GM12874 (cell line): ENCODE data around the gene GNAL.

Source experiments
- TF ChIP-seq, protein P1 (sequence below): IDR thresholded peaks from 2 replicates; pipeline ENCODE4 v1.5.1; 2011; ENCODE audit warnings: low read depth, mild to moderate bottlenecking, control low read depth, low read length, moderate library complexity; ENCODE audit not compliant: insufficient read depth

The GNAL gene

GRCh38 chr18:11791131-11791530 lies 102.1 kb downstream of the GNAL start:
- TF ChIP-seq, protein P1, sequence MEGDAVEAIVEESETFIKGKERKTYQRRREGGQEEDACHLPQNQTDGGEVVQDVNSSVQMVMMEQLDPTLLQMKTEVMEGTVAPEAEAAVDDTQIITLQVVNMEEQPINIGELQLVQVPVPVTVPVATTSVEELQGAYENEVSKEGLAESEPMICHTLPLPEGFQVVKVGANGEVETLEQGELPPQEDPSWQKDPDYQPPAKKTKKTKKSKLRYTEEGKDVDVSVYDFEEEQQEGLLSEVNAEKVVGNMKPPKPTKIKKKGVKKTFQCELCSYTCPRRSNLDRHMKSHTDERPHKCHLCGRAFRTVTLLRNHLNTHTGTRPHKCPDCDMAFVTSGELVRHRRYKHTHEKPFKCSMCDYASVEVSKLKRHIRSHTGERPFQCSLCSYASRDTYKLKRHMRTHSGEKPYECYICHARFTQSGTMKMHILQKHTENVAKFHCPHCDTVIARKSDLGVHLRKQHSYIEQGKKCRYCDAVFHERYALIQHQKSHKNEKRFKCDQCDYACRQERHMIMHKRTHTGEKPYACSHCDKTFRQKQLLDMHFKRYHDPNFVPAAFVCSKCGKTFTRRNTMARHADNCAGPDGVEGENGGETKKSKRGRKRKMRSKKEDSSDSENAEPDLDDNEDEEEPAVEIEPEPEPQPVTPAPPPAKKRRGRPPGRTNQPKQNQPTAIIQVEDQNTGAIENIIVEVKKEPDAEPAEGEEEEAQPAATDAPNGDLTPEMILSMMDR = no peak

DNA sequence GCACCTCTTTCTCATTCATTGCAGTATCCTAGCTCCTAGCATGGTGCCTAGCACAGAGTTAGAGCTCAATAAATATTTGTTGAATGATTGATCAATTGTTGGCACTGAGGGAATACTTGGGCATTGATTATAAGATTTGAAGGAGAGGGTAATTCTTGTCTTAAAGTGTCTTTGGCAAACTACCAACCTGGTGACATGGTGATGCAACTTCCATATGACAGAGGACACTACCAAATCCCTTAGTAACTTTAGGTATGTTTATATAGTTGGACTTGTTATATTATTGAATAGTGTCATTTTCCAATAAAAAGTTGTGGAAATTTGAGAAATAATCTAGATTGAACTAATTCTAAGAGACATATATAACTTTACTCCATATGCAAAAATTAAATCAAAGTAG lies 103.6 kb downstream of the GNAL start:
- TF ChIP-seq, protein P1 = no peak

GRCh38 chr18:11794195-11794594 lies 105.1 kb downstream of the GNAL start:
- TF ChIP-seq, protein P1 = no peak

DNA sequence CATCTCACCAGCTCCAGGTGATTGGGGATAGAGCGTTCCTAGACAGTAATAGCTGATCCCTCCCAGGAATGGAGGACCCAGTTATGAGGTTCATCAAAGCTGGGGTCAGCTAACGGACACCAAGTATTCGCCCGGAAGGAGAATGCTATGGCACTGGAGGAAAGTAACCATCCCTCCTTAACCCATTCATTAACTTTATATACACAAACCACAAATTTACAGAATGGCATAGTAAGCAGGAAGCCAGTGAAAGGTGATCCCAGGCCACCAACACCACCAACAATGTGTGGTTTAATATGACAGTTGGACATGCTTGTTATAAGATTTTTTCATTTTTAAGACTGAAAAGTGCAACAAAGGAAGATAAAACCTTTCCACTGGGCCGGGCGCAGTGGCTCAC lies 106.9 kb downstream of the GNAL start:
- TF ChIP-seq, protein P1 = no peak

GRCh38 chr18:11798271-11798670 lies 109.2 kb downstream of the GNAL start:
- TF ChIP-seq, protein P1 = no peak

- TF ChIP-seq, protein P1 = no peak
Measured at GRCh38 chr18:11799066-11799465, 110.0 kb downstream of the GNAL start.

DNA sequence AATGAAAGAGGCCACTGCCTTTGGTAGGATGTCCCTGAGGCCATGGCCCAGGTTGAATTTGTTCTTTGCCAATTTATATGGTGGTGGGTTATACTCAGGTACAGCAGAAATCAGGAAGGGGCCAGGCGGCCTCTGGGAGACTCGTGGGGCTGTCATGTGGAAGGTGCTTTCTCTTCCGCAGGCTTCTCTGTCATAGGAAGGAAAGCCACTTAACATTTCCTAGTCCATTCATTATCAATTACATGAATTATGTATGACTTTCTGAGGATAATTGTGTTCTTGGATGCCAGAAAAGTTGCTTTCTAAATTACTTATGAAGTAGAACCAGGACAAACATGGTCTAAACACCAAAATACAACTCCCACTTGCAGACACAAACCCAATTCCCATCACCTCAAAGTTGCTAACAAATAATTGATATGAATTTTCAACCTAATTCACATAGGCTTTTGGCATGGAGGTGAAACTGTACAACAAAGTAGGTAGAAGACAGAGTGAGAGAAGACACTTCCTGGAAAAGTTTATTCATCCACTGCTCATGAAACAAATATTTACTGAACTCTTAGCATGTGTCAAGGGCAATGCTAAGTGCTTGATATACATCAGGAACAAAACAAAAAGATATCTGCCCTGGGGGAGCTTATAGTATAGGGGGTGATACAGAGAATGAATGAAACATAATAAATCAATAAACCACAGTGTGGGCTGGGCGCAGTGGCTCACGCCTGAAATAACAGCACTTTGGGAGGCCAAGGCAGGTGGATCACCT lies 111.7 kb downstream of the GNAL start:
- TF ChIP-seq, protein P1 = no peak

DNA sequence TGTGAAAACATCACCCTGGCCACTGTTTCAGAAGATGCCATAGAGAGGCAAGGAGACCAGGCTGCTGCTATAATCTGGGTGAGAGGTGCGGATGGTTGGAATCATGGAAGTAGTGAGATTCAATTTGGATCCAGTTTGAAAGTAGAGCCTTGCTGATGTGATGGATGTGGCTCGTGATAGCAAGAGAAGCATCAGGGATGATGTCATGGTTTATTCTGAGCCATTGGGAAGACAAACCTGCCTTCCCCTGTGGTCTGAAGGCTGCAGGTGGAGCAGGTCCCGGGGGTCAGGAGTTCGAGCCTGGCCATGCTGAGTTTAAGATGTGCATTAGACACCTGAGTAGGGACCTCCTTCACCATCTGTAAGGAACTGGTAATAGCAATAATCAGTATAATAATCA lies 112.5 kb downstream of the GNAL start:
- TF ChIP-seq, protein P1 = no peak
